GM12878 (cell line): ENCODE data around the gene ACAP2. TPM values are rescaled to one million over a fixed set of nuclear protein-coding genes. Genes with fewer than 3 reads are reported as not detected.

Source experiments
- ATF7 ChIP-seq: fragments of 450-650 bp; IDR thresholded peaks from 2 replicates; pipeline ENCODE4 v1.6.1; 2016; ENCODE audit warnings: low read depth, mild to moderate bottlenecking
- BCL3 ChIP-seq: IDR thresholded peaks from 2 replicates; pipeline ENCODE4 v1.6.1; 2011; ENCODE audit warnings: borderline replicate concordance, low read depth, mild to moderate bottlenecking, moderate library complexity, low read length; ENCODE audit not compliant: insufficient read depth, poor library complexity, severe bottlenecking
- BHLHE40 ChIP-seq, 2 experiments: fragments of 450-650 bp in 1 of 2; IDR thresholded peaks; 2 replicates each; pipeline ENCODE4 v1.6.1; 2011 to 2017; ENCODE audit warnings: low read depth in 2 of 2, borderline replicate concordance in 1 of 2, improper control_type of control experiment in 1 of 2, low read length in 1 of 2, mild to moderate bottlenecking in 1 of 2
- CHD1 ChIP-seq: IDR thresholded peaks from 2 replicates; pipeline ENCODE4 v1.6.1; 2012; ENCODE audit warnings: low read depth, low read length, improper control_type of control experiment
- CHD2 ChIP-seq: IDR thresholded peaks from 2 replicates; pipeline ENCODE4 v1.6.1; 2011; ENCODE audit warnings: low read depth, low read length, improper control_type of control experiment, borderline replicate concordance
- CREB1 ChIP-seq: IDR thresholded peaks from 2 replicates; pipeline ENCODE4 v1.6.1; 2012; ENCODE audit warnings: low read depth, mild to moderate bottlenecking, inconsistent platforms
- CTCF ChIP-seq, 3 experiments: IDR thresholded peaks in 2 of 3; conservative IDR thresholded peaks in 1 of 3; 2 replicates each; pipeline ENCODE4 v1.5.1; 2011; ENCODE audit warnings: low read depth in 3 of 3, low read length in 3 of 3, mild to moderate bottlenecking in 3 of 3, control low read depth in 2 of 3, moderate library complexity in 2 of 3, inconsistent platforms in 1 of 3, mixed read lengths in 1 of 3; ENCODE audit not compliant: control insufficient read depth in 2 of 3, insufficient read depth in 1 of 3; ENCODE audit errors: extremely low read depth in 1 of 3
- DPF2 ChIP-seq: fragments of 450-650 bp; IDR thresholded peaks from 2 replicates; pipeline ENCODE4 v1.6.1; 2017; ENCODE audit warnings: mild to moderate bottlenecking
- FOS ChIP-seq: IDR thresholded peaks from 3 replicates; pipeline ENCODE4 v1.6.1; 2011; ENCODE audit warnings: borderline replicate concordance; ENCODE audit not compliant: insufficient read length; ENCODE audit errors: extremely low read depth
- FOXM1 ChIP-seq: IDR thresholded peaks from 2 replicates; pipeline ENCODE4 v1.6.1; 2012; ENCODE audit warnings: low read depth, mild to moderate bottlenecking, inconsistent platforms, low read length, moderate library complexity
- JUND ChIP-seq: IDR thresholded peaks from 2 replicates; pipeline ENCODE4 v1.6.1; 2012; ENCODE audit warnings: low read depth, mild to moderate bottlenecking, low read length, improper control_type of control experiment, moderate library complexity
- MEF2A ChIP-seq: IDR thresholded peaks from 2 replicates; pipeline ENCODE4 v1.6.1; 2011; ENCODE audit warnings: low read depth, mild to moderate bottlenecking, low read length, moderate library complexity; ENCODE audit not compliant: insufficient read depth
- NBN ChIP-seq: fragments of 450-650 bp; IDR thresholded peaks from 2 replicates; pipeline ENCODE4 v1.6.1; 2016
- PML ChIP-seq: IDR thresholded peaks from 2 replicates; pipeline ENCODE4 v1.6.1; 2012; ENCODE audit warnings: low read length, inconsistent platforms
- RAD21 ChIP-seq: IDR thresholded peaks from 2 replicates; pipeline ENCODE4 v1.6.1; 2011; ENCODE audit warnings: mild to moderate bottlenecking, low read depth, low read length, moderate library complexity; ENCODE audit not compliant: insufficient read depth
- SIX5 ChIP-seq: IDR thresholded peaks from 2 replicates; pipeline ENCODE4 v1.6.1; 2011; ENCODE audit warnings: mild to moderate bottlenecking, low read depth, low read length, moderate library complexity; ENCODE audit not compliant: severe bottlenecking
- SREBF1 ChIP-seq: IDR thresholded peaks from 2 replicates; pipeline ENCODE4 v1.6.1; 2012; ENCODE audit warnings: mild to moderate bottlenecking, low read length
- ZBED1 ChIP-seq: IDR thresholded peaks from 2 replicates; pipeline ENCODE4 v1.6.1; 2016; ENCODE audit warnings: borderline replicate concordance
- ZNF207 ChIP-seq: fragments of 450-650 bp; IDR thresholded peaks from 2 replicates; pipeline ENCODE4 v1.6.1; 2014; ENCODE audit warnings: antibody characterized with exemption, mild to moderate bottlenecking, borderline replicate concordance
- ZNF384 ChIP-seq: IDR thresholded peaks from 2 replicates; pipeline ENCODE4 v1.6.1; 2012; ENCODE audit warnings: low read depth, mild to moderate bottlenecking, low read length, improper control_type of control experiment, borderline replicate concordance
- ZNF622 ChIP-seq: fragments of 450-650 bp; IDR thresholded peaks from 2 replicates; pipeline ENCODE4 v1.6.1; 2017; ENCODE audit warnings: mild to moderate bottlenecking, inconsistent platforms
- ZSCAN29 ChIP-seq: fragments of 450-650 bp; IDR thresholded peaks from 2 replicates; pipeline ENCODE4 v1.6.1; 2017; ENCODE audit warnings: mild to moderate bottlenecking, moderate library complexity
- polyA plus RNA-seq, 11 experiments: library from polyadenylated mRNA; depleted of rRNA in 4 of 11; unstranded in 6 of 11; stranded (reverse) in 5 of 11; fragments of >200 nt; fragmentation: Nextera tagmentation in 4 of 11; fragmentation: Illumina TruSeq in 1 of 11; extraction: Ambion mirVana in 4 of 11; extraction: Trizol in 1 of 11; gene quantifications; 1 replicate in 1 of 11; 2 replicates in 10 of 11; pipeline versions ENCODE4 v1.2.1 to v1.2.3, GENCODE V29; 2011 to 2016; ENCODE audit warnings: inconsistent platforms in 2 of 11, missing spikeins in 2 of 11, low read depth in 1 of 11
- total RNA-seq, 4 experiments: library from RNA; depleted of rRNA in 3 of 4; stranded (reverse); fragments of >200 nt in 3 of 4; fragmentation: Illumina TruSeq in 1 of 4; extraction: Trizol in 1 of 4; gene quantifications; 2 replicates each; pipeline versions ENCODE4 v1.2.1 to v1.2.3, GENCODE V29; 2013 to 2021
- TF ChIP-seq, protein P1 (sequence below): fragments of 450-650 bp; IDR thresholded peaks from 2 replicates; pipeline ENCODE4 v1.6.1; 2016; ENCODE audit warnings: mild to moderate bottlenecking
- TF ChIP-seq, protein P2 (sequence below): IDR thresholded peaks from 2 replicates; pipeline ENCODE4 v1.6.1; 2011; ENCODE audit warnings: borderline replicate concordance, low read depth, mild to moderate bottlenecking, moderate library complexity, mixed read lengths, low read length; ENCODE audit not compliant: insufficient read depth; ENCODE audit errors: extremely low read length

Gene ACAP2
- total and polyA plus RNA-seq, 10 of the 15 experiments (the other 5 are each of a cell fraction or from before 2014, with no cell fraction given) = 7.1 to 53.8 (median 35.7) TPM

GRCh38 chr3:195271410-195272243 is 171.2 kb downstream of the ACAP2 start (continued):
- TF ChIP-seq RAD21 = peak; percentile 82
- no peak for TF ChIP-seq FOS
- TF ChIP-seq FOXM1 = 0 out of 2 replicates have a peak, but pooled peaks have one; percentile 40
- TF ChIP-seq, protein P1, sequence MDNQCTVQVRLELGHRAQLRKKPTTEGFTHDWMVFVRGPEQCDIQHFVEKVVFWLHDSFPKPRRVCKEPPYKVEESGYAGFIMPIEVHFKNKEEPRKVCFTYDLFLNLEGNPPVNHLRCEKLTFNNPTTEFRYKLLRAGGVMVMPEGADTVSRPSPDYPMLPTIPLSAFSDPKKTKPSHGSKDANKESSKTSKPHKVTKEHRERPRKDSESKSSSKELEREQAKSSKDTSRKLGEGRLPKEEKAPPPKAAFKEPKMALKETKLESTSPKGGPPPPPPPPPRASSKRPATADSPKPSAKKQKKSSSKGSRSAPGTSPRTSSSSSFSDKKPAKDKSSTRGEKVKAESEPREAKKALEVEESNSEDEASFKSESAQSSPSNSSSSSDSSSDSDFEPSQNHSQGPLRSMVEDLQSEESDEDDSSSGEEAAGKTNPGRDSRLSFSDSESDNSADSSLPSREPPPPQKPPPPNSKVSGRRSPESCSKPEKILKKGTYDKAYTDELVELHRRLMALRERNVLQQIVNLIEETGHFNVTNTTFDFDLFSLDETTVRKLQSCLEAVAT = 0 out of 2 replicates have a peak, but pooled peaks have one; percentile 57
- no peak for TF ChIP-seq SREBF1
- TF ChIP-seq CHD1 = 0 out of 2 replicates have a peak, but pooled peaks have one; percentile 66
- no peak; the same call in 1 of the 2 replicates for TF ChIP-seq CHD2
- TF ChIP-seq, protein P2, sequence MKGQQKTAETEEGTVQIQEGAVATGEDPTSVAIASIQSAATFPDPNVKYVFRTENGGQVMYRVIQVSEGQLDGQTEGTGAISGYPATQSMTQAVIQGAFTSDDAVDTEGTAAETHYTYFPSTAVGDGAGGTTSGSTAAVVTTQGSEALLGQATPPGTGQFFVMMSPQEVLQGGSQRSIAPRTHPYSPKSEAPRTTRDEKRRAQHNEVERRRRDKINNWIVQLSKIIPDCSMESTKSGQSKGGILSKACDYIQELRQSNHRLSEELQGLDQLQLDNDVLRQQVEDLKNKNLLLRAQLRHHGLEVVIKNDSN = peak; percentile 76
- 0 out of 2 replicates have a peak, but pooled peaks have one; percentile 9 for TF ChIP-seq DPF2
- no peak for TF ChIP-seq ZNF622
- peak; percentile 54; the same call in 1 of the 2 replicates for TF ChIP-seq ATF7
- peak; percentile 69; the same call in 1 of the 2 replicates for TF ChIP-seq NBN
- TF ChIP-seq ZNF384 = no peak
- peak; percentile 88 to 95 for TF ChIP-seq BHLHE40 (IDR thresholded peaks at IDR 0.05; ENCODE audit: borderline replicate concordance in 1 of 2, low read depth in 2 of 2, low read length in 1 of 2)
- 0 out of 2 replicates have a peak, but pooled peaks have one; percentile 11 for TF ChIP-seq JUND
- TF ChIP-seq ZNF207 = 0 out of 2 replicates have a peak, but pooled peaks have one; percentile 37
- peak; percentile 21; the same call in 1 of the 2 replicates for TF ChIP-seq ZBED1
- TF ChIP-seq BCL3 = peak; percentile 29
- TF ChIP-seq CREB1 = peak; percentile 59; the same call in 1 of the 2 replicates
- TF ChIP-seq ZSCAN29 = 0 out of 2 replicates have a peak, but pooled peaks have one; percentile 60
- no peak for TF ChIP-seq SIX5
- peak; percentile 84 to 99 (median 91); a peak in 5 of 6 replicates for TF ChIP-seq CTCF (IDR thresholded peaks at IDR 0.05 in 2 of 3, conservative IDR thresholded peaks at IDR 0.05 in 1 of 3; ENCODE audit: control insufficient read depth in 2 of 3, extremely low read depth in 1 of 3, insufficient read depth in 1 of 3, low read depth in 3 of 3, low read length in 3 of 3)
- TF ChIP-seq PML = peak; percentile 46; the same call in 1 of the 2 replicates
- 0 out of 2 replicates have a peak, but pooled peaks have one; percentile 30 for TF ChIP-seq MEF2A
